ENCODE results near the gene PDGFRB.

The PDGFRB gene

DNA sequence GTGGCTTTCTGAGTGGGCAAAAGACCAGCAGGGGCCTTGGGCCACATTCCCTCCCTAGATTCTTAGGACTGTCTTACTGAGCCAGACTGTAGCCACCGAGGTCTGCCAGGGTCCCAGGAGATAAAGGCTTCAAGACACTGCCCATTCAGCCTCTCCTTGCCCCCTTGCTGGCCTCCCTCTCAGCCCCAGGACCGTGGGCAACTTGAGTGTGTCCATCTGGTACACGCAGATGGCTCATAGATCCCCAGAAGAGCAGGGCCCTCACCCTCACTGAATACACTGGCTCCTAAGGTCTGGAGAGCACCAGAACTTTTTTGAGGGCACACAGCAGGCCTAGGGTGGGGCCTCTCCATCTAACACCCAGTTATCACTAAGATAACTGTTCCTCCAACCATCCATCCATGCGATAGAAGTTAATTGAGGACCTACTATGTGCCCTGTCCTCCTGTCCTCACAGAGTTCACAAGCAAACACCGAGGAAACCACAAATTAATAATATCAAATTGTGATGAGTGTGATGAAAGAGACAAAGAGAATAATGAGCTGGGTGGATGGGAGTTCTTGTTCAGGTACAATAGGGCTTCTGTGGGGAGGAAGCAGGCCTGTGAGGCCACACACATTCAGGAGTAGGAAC, 4.9 kb upstream of the PDGFRB start:
- Histone ChIP-seq H2BK5ac (ENCODE audit: low read length) (no peak overlapping the region), H2AK5ac (ENCODE audit: low read depth, low read length) (peak overlapping the region; percentile 25), H3K4ac (ENCODE audit: low read length) (no peak overlapping the region), H2AFZ (ENCODE audit: low read length) (peak overlapping the region; percentile 92), H2BK120ac (ENCODE audit: low read depth, low read length) (no peak overlapping the region), H3K79me1 (ENCODE audit: low read depth, low read length) (no peaks in the 10 kb centered on the region), H2BK15ac (ENCODE audit: low read length) (peak overlapping the region; percentile 51), H3K9ac (ENCODE audit: low read depth, low read length, poor library complexity) (no peak overlapping the region), H3K9me3 (replicated peaks in 1 of 2; ENCODE audit: control insufficient read depth in 2 of 2, insufficient read depth in 1 of 2, low read depth in 1 of 2, low read length in 2 of 2) (no peaks in the 10 kb centered on the region), H3K4me2 (ENCODE audit: insufficient read depth, low read length, poor library complexity, severe bottlenecking) (no peak overlapping the region), H3K4me1 (ENCODE audit: control insufficient read depth in 2 of 2, insufficient read depth in 1 of 2, low read depth in 1 of 2, low read length in 2 of 2) (peaks cover 12 to 26% of the 10 kb centered on the region in 2 donors), H3K4me3 (ENCODE audit: low read length in 2 of 2) (no peak overlapping the region), H2BK12ac (ENCODE audit: low read length) (no peak overlapping the region), H3K18ac (ENCODE audit: low read length) (no peak overlapping the region), H3K23ac (ENCODE audit: low read depth, low read length, poor library complexity) (no peak overlapping the region), H4K91ac (ENCODE audit: low read depth, low read length, poor library complexity) (no peak overlapping the region), H3K27ac (replicated peaks; ENCODE audit: low read length) (no peak overlapping the region), H3K27me3 (ENCODE audit: control insufficient read depth in 3 of 3, insufficient read depth in 3 of 3, low read depth in 1 of 3, low read length in 3 of 3) (peaks cover 0 to 4% (median 0%) of the 10 kb centered on the region in 3 experiments), H3K36me3 (replicated peaks in 1 of 2; ENCODE audit: control insufficient read depth in 2 of 2, insufficient read depth in 2 of 2, low read length in 2 of 2) (no peaks in the 10 kb centered on the region), H3K14ac (ENCODE audit: low read length) (no peak overlapping the region), H4K8ac (ENCODE audit: low read depth, low read length) (no peak overlapping the region)
- no CpG with 5 or more reads among the region's 5 CpGs for WGBS, 2 donors (ENCODE audit: extremely low coverage in 2 of 2, insufficient read length in 2 of 2, insufficient replicate concordance in 1 of 2)
- no peak for DNase-seq (ENCODE audit: low spot score)

DNA sequence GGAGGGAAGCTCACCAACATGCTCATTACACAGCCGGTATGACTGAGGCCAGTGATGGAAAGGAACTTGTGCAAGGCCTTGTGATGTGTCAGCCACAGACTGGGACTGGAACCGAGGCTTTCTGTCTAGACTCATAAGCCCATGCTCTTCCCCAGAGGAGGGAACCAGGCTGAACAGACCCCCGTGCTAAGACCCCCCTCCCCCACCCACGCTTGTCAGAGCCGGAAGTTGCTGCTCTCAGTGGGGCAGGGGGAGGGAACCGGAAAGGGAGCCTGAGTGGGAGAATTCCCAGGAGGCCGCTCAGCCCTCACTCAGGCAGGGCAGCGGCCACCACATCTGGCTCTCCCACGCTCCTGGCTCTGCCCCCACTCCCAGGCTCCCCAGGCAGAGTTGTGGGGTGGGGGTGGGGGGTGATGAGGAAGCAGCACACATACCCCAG, 4.1 kb upstream of the PDGFRB start:
- H3K23ac ChIP-seq (ENCODE audit: low read depth, low read length, poor library complexity) = no peak overlapping the region
- H3K4me3 ChIP-seq (ENCODE audit: low read length in 2 of 2) = no peak overlapping the region
- no peaks in the 10 kb centered on the region for H3K9me3 ChIP-seq (replicated peaks in 1 of 2; ENCODE audit: control insufficient read depth in 2 of 2, insufficient read depth in 1 of 2, low read depth in 1 of 2, low read length in 2 of 2)
- H2BK5ac ChIP-seq (ENCODE audit: low read length) = no peak overlapping the region
- peak overlapping the region; percentile 12 for H2BK12ac ChIP-seq (ENCODE audit: low read length)
- H3K4me1 ChIP-seq (ENCODE audit: control insufficient read depth in 2 of 2, insufficient read depth in 1 of 2, low read depth in 1 of 2, low read length in 2 of 2) = peaks cover 18 to 32% of the 10 kb centered on the region in 2 donors
- no peak overlapping the region for H2BK120ac ChIP-seq (ENCODE audit: low read depth, low read length)
- H3K27me3 ChIP-seq (ENCODE audit: control insufficient read depth in 3 of 3, insufficient read depth in 3 of 3, low read depth in 1 of 3, low read length in 3 of 3) = no peaks in the 10 kb centered on the region
- no peak overlapping the region for H3K27ac ChIP-seq (replicated peaks; ENCODE audit: low read length)
- no peaks in the 10 kb centered on the region for H3K79me1 ChIP-seq (ENCODE audit: low read depth, low read length)
- H3K14ac ChIP-seq (ENCODE audit: low read length) = no peak overlapping the region
- H3K18ac ChIP-seq (ENCODE audit: low read length) = peak overlapping the region; percentile 6
- peak overlapping the region; percentile 80 for H2AFZ ChIP-seq (ENCODE audit: low read length)
- H3K36me3 ChIP-seq (replicated peaks in 1 of 2; ENCODE audit: control insufficient read depth in 2 of 2, insufficient read depth in 2 of 2, low read length in 2 of 2) = no peaks in the 10 kb centered on the region
- no peak overlapping the region for H3K4me2 ChIP-seq (ENCODE audit: insufficient read depth, low read length, poor library complexity, severe bottlenecking)
- DNase-seq (ENCODE audit: low spot score) = no peak
- peak overlapping the region; percentile 51 for H2BK15ac ChIP-seq (ENCODE audit: low read length)
- H4K8ac ChIP-seq (ENCODE audit: low read depth, low read length) = no peak overlapping the region
- no peak overlapping the region for H3K4ac ChIP-seq (ENCODE audit: low read length)
- H2AK5ac ChIP-seq (ENCODE audit: low read depth, low read length) = no peak overlapping the region
- no peak overlapping the region for H3K9ac ChIP-seq (ENCODE audit: low read depth, low read length, poor library complexity)
- no peak overlapping the region for H4K91ac ChIP-seq (ENCODE audit: low read depth, low read length, poor library complexity)
- no CpG with 5 or more reads among the region's 9 CpGs for WGBS, 2 donors (ENCODE audit: extremely low coverage in 2 of 2, insufficient read length in 2 of 2, insufficient replicate concordance in 1 of 2)

DNA sequence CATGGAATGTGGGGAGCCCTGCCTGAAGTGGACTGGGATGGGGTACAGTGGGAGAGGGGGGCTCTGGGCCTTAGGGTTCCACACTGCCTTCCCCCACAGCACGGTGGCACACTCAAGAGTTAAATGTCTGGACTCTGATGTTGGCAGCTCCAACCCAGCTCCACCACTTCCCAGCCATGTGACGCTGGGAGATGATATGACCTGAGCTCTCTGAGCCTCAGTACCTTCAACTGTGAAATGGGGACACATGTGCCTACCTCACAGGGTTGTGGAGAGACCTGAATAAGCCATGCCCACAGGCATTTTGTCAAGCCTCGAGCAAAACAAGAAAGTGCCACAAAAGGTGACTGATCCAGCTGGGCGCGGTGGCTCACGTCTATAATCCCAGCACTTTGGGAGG, 3.4 kb upstream of the PDGFRB start:
- peak overlapping the region; percentile 20 for H3K18ac ChIP-seq (ENCODE audit: low read length)
- DNase-seq (ENCODE audit: low spot score) = no peak
- H4K91ac ChIP-seq (ENCODE audit: low read depth, low read length, poor library complexity) = no peak overlapping the region
- peak overlapping the region; percentile 82 for H2AK5ac ChIP-seq (ENCODE audit: low read depth, low read length)
- H2BK5ac ChIP-seq (ENCODE audit: low read length) = no peak overlapping the region
- H3K14ac ChIP-seq (ENCODE audit: low read length) = no peak overlapping the region
- no peaks in the 10 kb centered on the region for H3K36me3 ChIP-seq (replicated peaks in 1 of 2; ENCODE audit: control insufficient read depth in 2 of 2, insufficient read depth in 2 of 2, low read length in 2 of 2)
- no CpG with 5 or more reads among the region's 6 CpGs for WGBS, 2 donors (ENCODE audit: extremely low coverage in 2 of 2, insufficient read length in 2 of 2, insufficient replicate concordance in 1 of 2)
- H3K9me3 ChIP-seq (replicated peaks in 1 of 2; ENCODE audit: control insufficient read depth in 2 of 2, insufficient read depth in 1 of 2, low read depth in 1 of 2, low read length in 2 of 2) = no peaks in the 10 kb centered on the region
- H3K4me3 ChIP-seq (ENCODE audit: low read length in 2 of 2) = no peak overlapping the region
- H2BK12ac ChIP-seq (ENCODE audit: low read length) = peak overlapping the region; percentile 91
- H3K4me2 ChIP-seq (ENCODE audit: insufficient read depth, low read length, poor library complexity, severe bottlenecking) = no peak overlapping the region
- H4K8ac ChIP-seq (ENCODE audit: low read depth, low read length) = no peak overlapping the region
- peaks cover 25 to 31% of the 10 kb centered on the region in 2 donors for H3K4me1 ChIP-seq (ENCODE audit: control insufficient read depth in 2 of 2, insufficient read depth in 1 of 2, low read depth in 1 of 2, low read length in 2 of 2)
- H2AFZ ChIP-seq (ENCODE audit: low read length) = no peak overlapping the region
- H3K9ac ChIP-seq (ENCODE audit: low read depth, low read length, poor library complexity) = no peak overlapping the region
- no peaks in the 10 kb centered on the region for H3K27me3 ChIP-seq (ENCODE audit: control insufficient read depth in 3 of 3, insufficient read depth in 3 of 3, low read depth in 1 of 3, low read length in 3 of 3)
- no peak overlapping the region for H3K4ac ChIP-seq (ENCODE audit: low read length)
- H3K27ac ChIP-seq (replicated peaks; ENCODE audit: low read length) = no peak overlapping the region
- H2BK120ac ChIP-seq (ENCODE audit: low read depth, low read length) = no peak overlapping the region
- no peaks in the 10 kb centered on the region for H3K79me1 ChIP-seq (ENCODE audit: low read depth, low read length)
- H2BK15ac ChIP-seq (ENCODE audit: low read length) = peak overlapping the region; percentile 41
- H3K23ac ChIP-seq (ENCODE audit: low read depth, low read length, poor library complexity) = no peak overlapping the region

DNA sequence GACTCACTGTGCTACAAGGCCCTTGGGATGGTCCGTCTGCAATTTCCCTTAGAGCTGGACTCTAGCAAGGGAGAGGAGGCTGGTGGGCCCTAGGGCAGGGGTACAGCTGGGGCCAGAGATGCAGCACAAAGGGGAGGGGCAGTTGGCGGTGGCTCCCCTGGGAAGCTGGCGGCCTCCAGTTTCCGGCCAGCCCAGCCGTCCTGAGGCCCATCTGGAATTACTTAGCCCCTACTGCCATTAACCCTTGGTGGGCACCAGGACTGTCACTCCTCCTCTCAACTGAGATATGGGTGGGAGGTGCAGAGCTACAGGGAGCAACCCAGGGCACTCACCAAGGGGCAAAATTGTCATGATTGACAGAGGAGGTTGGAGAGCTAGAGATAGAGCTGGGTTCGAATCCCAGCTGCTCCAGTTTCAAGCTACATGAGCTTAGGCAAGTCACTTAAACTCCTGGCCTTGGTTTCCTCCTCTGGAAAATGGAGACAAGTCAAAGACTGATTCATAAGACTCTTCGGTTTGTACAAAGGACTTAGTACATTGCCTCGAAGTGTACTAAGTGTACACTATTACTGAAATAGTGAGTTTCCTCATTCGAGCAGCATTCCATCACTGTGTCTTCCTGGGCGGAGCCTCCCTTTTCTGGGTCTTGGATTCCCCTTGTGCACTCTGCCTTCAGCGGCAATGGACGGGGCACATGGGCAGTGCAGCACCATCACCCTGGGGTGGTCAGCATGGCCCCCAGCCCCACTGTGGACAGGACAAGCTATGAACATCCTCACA, 2.7 kb upstream of the PDGFRB start:
- no peaks in the 10 kb centered on the region for H3K79me1 ChIP-seq (ENCODE audit: low read depth, low read length)
- peak overlapping the region; percentile 33 for H3K18ac ChIP-seq (ENCODE audit: low read length)
- no peak overlapping the region for H3K4ac ChIP-seq (ENCODE audit: low read length)
- peaks cover 26 to 31% of the 10 kb centered on the region in 2 donors for H3K4me1 ChIP-seq (ENCODE audit: control insufficient read depth in 2 of 2, insufficient read depth in 1 of 2, low read depth in 1 of 2, low read length in 2 of 2)
- peak overlapping the region; percentile 82 for H2AK5ac ChIP-seq (ENCODE audit: low read depth, low read length)
- peak overlapping the region; percentile 41 for H2BK15ac ChIP-seq (ENCODE audit: low read length)
- WGBS, 2 donors (ENCODE audit: extremely low coverage in 2 of 2, insufficient read length in 2 of 2, insufficient replicate concordance in 1 of 2) = no CpG with 5 or more reads among the region's 12 CpGs
- no peak overlapping the region for H3K4me2 ChIP-seq (ENCODE audit: insufficient read depth, low read length, poor library complexity, severe bottlenecking)
- H3K14ac ChIP-seq (ENCODE audit: low read length) = no peak overlapping the region
- H3K36me3 ChIP-seq (replicated peaks in 1 of 2; ENCODE audit: control insufficient read depth in 2 of 2, insufficient read depth in 2 of 2, low read length in 2 of 2) = no peaks in the 10 kb centered on the region
- no peak overlapping the region for H3K4me3 ChIP-seq (ENCODE audit: low read length in 2 of 2)
- no peaks in the 10 kb centered on the region for H3K9me3 ChIP-seq (replicated peaks in 1 of 2; ENCODE audit: control insufficient read depth in 2 of 2, insufficient read depth in 1 of 2, low read depth in 1 of 2, low read length in 2 of 2)
- H3K9ac ChIP-seq (ENCODE audit: low read depth, low read length, poor library complexity) = no peak overlapping the region
- H3K27me3 ChIP-seq (ENCODE audit: control insufficient read depth in 3 of 3, insufficient read depth in 3 of 3, low read depth in 1 of 3, low read length in 3 of 3) = no peaks in the 10 kb centered on the region
- H4K8ac ChIP-seq (ENCODE audit: low read depth, low read length) = no peak overlapping the region
- H2BK5ac ChIP-seq (ENCODE audit: low read length) = peak overlapping the region; percentile 35
- peak overlapping the region; percentile 30 for H2AFZ ChIP-seq (ENCODE audit: low read length)
- peak overlapping the region; percentile 91 for H2BK12ac ChIP-seq (ENCODE audit: low read length)
- no peak overlapping the region for H2BK120ac ChIP-seq (ENCODE audit: low read depth, low read length)
- no peak overlapping the region for H4K91ac ChIP-seq (ENCODE audit: low read depth, low read length, poor library complexity)
- no peak overlapping the region for H3K27ac ChIP-seq (replicated peaks; ENCODE audit: low read length)
- no peak for DNase-seq (ENCODE audit: low spot score)
- no peak overlapping the region for H3K23ac ChIP-seq (ENCODE audit: low read depth, low read length, poor library complexity)

Data from neuronal stem cell (in vitro differentiated cells).